HG03460 (cell line): ENCODE measurements around the gene ACTG2.
"Not testable (repeated sequence)": the region's sequence is repeated elsewhere in the genome, so short reads cannot be mapped to it uniquely, and the experiment has no call there.

ENCODE experiments used
- ATAC-seq: cut with Tn5 transposase; IDR thresholded peaks from one replicate; pipeline ENCODE4 v1.9.1; 2021; ENCODE audit not compliant: unreplicated experiment

The ACTG2 gene

DNA sequence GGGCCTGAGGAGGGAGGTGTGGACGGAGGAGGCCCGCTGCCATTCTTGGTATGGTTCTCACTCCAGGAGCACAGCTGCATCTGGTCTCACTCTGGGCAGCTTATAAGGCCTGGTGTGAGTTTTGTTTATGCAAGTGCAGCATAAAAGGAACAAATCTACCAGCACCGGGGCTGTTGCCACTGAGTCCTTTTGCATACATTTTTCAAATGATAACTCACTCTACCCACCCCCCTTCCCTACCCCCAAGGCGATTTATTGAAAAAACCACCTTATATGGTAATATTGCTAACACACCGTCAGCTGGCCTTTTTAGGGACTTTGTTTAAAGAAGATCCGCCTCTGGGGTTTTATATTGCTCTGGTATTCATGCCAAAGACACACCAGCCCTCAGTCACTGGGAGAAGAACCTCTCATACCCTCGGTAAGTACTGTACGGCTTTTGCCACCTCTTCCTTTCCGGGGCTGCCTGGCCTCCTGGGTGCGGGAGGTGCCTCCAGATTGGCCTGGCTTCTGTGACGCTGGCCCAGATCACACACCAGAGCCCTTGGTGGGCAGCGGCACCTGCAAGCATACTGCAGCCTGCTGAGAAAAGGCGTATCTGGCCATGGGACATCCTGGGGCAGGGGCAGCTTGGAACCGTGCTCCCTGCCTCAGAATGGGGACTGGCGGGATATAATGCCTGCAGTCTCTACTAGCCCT lies at the start of gene ACTG2:
TSS of gene ACTG2 (plus strand) at position 378 of the 699 bp plus-strand sequence. CDS start 8,304 bp downstream, outside the sequence.
- no peak for ATAC-seq

DNA sequence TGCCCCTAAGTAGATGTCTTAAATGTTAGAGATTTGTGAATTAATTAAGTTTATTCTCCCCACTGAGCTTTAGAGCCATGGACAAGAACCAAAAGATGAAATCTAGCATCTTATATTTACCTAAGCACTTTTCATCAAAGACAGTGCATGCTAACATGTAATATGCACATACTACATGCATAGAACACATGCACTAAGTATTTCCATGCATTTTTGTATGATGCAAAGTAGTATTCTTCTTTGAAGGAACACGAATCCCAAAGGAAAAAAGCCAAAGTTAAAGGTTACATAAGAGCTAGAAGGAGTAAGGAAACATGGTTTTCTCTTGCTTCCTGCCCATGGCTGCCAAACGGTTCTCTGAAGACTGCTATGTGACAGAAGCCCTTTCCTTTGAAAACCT lies 48.7 kb upstream of the ACTG2 start:
- no peak for ATAC-seq

GRCh38 chr2:73850009-73850408 lies 42.8 kb upstream of the ACTG2 start:
- no peak for ATAC-seq

GRCh38 chr2:73851274-73851673 lies 41.5 kb upstream of the ACTG2 start:
- ATAC-seq, result no peak

GRCh38 chr2:73852020-73852419 lies 40.8 kb upstream of the ACTG2 start:
- ATAC-seq, result no peak

DNA sequence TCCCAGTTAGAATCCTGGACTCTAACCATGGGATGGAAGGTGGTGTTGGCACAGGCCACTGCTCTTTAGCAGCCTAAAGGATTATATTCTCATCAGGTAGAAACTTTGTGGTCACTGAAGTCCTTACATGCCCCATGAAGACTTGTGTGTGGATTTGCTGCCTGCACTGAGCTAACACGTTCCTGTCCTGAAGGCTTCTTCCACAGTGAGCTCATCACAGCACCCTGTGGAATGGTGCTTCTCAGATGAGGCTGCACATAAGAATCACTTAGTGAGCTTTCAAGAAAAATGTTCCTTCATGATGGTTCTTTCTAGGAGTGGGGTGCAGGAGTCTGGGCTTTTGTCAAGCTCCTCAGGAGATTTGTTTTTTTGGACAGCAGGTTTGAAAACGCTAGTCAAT lies 37.3 kb upstream of the ACTG2 start:
- ATAC-seq, result no peak

DNA sequence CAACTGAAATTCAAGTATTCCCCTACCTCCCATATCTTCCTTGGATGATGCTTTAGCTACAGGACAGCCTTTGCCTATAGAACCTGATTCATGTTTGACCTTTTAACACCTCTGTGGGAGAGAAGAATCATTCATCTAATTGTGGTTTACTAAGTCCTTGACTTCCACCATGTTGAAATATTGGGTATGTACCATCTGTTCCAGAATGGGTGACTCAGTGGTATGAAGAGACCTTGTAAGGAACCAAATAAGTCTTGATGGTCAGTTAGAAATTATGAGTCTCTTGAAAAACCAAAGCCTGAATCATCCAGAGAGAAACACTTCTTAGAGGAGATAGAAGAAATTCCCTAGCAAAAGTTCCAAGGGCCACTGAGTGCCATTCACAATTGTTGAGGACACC lies 36.6 kb upstream of the ACTG2 start:
- ATAC-seq, result no peak

DNA sequence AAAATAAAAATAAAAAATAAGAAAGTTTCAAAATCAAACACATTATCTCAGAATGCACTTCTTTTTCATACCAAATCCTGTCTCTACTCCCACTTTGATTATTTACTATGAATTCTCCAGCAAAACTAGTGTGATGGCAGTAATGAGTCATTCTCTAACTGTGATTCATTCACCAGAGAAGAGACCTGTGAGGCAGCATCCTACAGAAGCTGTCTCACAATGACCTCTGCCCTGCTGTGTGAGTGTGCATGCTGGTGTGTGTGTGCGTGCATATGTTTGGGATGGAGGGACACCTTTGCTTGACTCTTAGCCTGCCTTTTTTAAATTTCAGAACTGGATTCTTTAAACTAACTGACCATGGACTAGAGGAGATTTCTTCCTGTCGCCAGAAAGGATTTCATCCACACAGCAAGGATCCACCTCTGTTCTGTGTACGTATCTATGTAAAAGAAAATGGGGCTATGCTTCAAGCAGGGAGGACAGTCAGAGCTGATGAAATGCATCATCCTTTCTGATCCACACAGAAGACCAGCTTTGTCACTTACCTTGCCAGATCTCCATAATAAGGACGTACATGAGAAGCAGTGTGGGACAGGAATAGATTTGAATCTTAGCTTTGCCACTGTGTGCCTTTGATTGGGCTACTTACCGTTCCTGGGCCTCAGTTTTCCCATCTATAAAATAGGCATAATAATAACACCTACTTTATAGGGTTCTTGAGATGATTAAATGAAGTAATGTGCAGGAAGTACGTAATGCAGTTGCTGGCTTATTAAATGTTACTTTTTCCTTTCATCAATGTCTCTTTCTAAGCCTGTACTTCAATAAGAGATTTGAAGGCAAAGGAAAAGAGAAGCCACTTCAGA lies 32.9 kb upstream of the ACTG2 start:
- ATAC-seq, result no peak

DNA sequence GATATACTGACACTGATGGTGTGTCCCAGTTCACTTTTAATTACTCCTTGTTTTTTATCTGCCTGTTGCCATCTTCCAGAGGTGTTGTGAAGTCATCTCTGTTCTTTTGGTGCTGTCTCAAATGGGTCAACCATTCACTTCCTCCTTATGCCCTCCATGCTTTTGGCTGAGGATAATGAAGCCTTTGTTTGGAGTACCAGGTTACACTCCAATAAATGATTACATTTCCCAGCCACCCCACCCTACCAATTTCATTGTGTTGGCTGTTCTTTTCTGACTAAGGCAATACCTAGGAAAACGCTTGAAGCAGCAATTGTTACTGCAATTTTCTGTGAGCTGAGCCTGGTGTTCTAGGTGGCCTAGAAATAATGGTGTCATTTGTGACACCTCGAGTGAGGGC lies 29.8 kb upstream of the ACTG2 start:
- ATAC-seq, result no peak

- no peak for ATAC-seq
Measured at GRCh38 chr2:73868204-73868978, 24.4 kb upstream of the ACTG2 start.

DNA sequence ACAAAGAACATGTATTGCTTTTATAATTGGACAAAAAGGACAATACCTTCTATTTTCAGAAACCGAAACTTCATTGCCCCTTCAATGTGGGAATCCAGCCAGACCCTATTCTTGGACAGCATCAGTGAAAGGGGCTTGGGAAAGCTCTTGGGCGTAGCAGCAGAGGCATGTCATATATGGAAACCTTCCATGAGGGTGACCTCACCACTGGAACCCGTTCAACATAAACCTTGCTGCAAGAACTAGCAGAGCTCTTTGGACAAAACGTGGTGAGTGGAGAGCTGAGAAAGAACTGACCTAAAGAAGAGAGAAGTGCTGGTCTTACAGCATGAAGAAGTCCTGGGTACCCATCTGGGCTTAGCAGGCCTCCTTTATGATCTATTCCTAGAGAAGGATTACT lies 22.7 kb upstream of the ACTG2 start:
- no peak for ATAC-seq

DNA sequence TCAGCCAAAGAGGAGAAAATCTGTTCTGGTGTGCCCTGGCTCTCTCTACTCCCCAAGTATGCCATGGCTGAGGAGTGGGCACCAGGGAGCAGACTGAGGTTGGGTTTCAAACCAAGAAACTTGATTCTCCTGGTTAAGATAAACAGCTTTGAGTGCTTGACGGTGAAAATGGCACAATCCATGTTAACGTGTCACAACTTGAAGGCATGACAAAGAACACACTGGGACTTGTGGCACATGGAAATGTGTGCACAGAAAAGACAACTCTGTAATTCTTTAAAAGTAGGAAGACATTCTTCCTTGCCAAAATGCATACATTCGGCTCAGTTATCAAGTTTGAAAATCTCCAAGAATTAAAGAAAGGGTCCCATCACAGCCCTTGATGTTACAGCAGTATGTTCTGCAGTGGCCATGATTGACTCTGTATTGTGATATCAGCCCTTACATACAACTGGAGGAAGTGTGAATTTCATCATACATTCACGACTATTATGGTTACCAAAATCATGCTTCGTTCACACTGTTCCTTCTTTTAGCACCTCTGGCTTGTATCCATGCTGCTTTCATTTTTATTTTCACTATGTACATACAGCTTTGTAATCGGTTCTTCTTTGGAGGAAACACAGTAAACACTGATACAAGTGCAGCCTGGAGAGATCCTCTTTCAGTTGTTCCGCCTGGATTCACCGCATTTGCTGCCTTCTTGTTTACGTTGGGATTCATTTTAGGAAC lies 15.6 kb upstream of the ACTG2 start:
- no peak for ATAC-seq

DNA sequence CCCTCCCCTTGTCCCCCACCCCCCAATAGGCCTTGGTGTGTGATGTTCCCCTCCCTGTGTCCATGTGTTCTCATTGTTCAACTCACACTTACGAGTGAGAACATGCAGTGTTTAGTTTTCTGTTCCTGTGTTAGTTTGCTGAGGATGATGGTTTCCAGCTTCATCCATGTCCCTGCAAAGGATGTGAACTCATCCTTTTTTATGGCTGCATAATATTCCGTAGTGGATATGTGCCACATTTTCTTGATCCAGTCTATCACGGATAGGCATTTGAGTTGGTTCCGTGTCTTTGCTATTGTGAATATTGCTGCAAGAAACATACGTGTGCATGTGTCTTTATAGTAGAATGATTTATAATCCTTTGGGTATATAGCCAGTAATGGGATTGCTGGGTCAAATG lies 14.8 kb upstream of the ACTG2 start:
- ATAC-seq, result not testable (repeated sequence)

DNA sequence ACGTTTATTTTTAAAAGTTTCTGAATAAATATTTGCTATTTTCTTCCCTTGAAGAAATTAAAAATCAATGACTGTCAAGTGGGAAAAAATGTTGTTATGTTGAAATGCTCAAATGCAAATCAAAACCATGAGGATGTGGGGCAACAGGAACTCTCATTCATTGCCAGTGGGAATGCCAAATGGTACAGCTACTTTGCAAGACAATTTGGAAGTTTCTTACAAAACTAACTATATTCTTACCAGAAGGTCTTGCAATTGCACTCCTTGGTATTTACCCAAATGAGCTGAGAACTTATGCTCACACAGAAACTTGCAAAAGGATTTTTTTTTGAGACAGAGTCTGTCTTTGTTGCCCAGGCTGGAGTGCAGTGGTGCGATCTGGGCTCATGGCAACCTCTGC lies 7.4 kb upstream of the ACTG2 start:
- ATAC-seq, result no peak

GRCh38 chr2:73886357-73886756 lies 6.5 kb upstream of the ACTG2 start:
- ATAC-seq, result no peak

DNA sequence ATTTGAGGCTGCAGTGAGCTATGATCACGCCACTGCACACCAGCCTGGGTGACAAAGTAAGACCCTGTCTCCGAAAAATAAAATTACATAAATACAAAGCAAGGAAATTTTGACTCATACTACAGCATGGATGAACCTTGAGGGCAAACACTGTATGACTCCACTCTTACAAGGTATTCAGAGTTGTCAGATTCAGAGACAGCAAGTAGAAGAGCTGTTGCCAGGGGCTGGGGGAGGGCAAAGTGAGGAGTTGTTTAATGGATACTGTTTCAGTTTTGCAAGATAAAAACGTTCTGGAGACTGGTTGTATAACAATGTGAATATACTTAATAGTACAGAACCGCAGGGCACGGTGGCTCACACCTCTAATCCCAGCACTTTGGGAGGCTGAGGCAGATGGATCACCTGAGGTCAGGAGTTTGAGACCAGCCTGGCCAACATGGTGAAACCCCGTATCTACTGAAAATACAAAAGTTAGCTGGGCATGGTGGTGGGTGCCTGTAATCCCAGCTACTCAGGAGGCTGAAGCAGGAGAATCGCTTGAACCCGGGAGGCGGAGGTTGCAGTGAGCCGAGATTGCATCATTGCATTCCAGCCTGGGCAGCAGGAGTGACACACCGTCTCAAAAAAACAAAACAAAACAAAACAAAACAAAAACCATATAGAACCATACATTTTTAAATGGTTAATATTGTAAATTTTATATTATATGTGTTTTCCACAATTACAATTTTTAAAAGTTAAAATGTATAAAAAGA lies 5.0 kb upstream of the ACTG2 start:
- not testable (repeated sequence) for ATAC-seq

- no peak for ATAC-seq
Measured at GRCh38 chr2:73888388-73888787, 4.4 kb upstream of the ACTG2 start.

- no peak for ATAC-seq
Measured at GRCh38 chr2:73889206-73889605, 3.6 kb upstream of the ACTG2 start.

DNA sequence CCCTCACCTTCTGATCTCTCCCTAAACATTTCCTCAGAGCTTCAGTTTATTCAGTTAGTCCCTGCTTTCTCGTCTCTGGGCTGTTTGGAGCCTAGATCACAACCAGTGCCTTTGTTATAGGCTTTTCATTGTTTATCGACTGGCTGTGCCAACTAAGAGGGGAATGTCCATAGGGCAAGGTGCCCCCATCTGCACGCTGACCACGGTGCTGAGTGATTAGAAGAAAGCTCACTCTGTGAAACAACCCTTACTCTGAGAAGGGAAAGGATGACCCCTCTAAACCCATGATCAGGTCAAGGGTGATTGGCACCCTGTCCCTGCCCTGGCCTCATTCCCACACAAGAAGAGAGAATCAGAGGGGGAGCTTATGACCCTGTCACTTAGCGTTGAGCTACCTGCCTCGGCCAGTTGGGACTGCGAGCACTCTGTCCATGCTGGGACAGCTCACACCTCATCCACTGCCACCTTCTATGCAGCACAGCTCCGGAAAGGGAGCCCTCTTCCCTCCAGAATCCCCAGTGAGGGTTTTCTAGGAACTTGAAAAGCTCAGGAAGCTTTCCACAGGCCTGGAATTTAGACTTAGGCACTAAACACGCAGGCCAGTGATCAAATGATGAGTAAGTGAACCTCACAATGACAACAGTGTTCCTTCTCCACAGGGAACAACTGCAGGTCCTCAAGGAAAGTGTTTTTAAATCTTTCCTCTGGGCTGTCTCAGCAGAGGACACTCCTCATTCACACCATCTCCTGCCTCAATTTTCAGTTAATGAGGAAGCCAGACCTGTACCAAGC lies 2.3 kb upstream of the ACTG2 start:
- ATAC-seq, result no peak
